ENCODE data around the gene ADH4.

DNA sequence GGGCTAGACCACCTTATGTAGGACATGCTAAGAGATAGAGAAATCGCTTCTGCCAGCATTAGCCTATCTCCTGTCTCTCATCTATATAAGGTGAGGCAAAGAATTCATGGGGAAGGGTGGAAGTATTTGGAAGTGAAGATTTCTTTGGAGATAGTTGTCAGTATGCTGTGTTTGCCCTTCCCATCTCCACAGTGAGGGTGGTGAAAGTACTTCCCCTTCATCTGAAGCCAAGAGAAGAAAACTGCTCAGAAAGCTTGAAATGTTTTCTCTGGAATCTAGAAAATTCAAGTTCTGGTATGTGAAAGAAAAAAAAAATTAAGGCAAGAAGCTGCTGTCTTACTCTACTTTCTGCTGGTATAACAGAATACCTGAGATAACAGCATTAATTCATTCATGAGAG, 43.2 kb downstream of the ADH4 start:
- TF ChIP-seq, protein P1, sequence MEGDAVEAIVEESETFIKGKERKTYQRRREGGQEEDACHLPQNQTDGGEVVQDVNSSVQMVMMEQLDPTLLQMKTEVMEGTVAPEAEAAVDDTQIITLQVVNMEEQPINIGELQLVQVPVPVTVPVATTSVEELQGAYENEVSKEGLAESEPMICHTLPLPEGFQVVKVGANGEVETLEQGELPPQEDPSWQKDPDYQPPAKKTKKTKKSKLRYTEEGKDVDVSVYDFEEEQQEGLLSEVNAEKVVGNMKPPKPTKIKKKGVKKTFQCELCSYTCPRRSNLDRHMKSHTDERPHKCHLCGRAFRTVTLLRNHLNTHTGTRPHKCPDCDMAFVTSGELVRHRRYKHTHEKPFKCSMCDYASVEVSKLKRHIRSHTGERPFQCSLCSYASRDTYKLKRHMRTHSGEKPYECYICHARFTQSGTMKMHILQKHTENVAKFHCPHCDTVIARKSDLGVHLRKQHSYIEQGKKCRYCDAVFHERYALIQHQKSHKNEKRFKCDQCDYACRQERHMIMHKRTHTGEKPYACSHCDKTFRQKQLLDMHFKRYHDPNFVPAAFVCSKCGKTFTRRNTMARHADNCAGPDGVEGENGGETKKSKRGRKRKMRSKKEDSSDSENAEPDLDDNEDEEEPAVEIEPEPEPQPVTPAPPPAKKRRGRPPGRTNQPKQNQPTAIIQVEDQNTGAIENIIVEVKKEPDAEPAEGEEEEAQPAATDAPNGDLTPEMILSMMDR (conservative IDR thresholded peaks at IDR 0.05; ENCODE audit: low read depth, low read length), result no peak
- TF ChIP-seq EZH2 (IDR thresholded peaks at IDR 0.05; ENCODE audit: borderline replicate concordance, low read depth, low read length, poor library complexity, severe bottlenecking), result no peak

Data from A673 (cell line).